Keratinocyte (primary cell): ENCODE results near the gene MYH6. TPM values are rescaled to one million over a fixed set of nuclear protein-coding genes. Genes with fewer than 3 reads are reported as not detected.
"Not testable (repeated sequence)": the region's sequence is repeated elsewhere in the genome, so short reads cannot be mapped to it uniquely, and the experiment has no call there.

Source experiments
- DNase-seq: peaks from one replicate; pipeline ENCODE4 v3.0.0-alpha.2; 2011; ENCODE audit warnings: low read depth, missing footprints, low spot score
- FAIRE-seq: peaks from 2 replicates; lab custom pipeline; 2011; peaks lifted over from hg19 to GRCh38; lab: Jason Lieb, UNC
- H2AFZ ChIP-seq: 2 replicates; pipeline ENCODE4 v1.6.0; 2012; ENCODE audit warnings: low read length, control low read depth, inconsistent platforms; ENCODE audit not compliant: control insufficient read depth
- H3K27ac ChIP-seq: 2 replicates; pipeline ENCODE4 v1.5.1; 2011; ENCODE audit warnings: low read length; ENCODE audit not compliant: control insufficient read depth, insufficient read depth
- H3K27me3 ChIP-seq: 3 replicates; pipeline ENCODE4 v1.6.0; 2011; ENCODE audit warnings: low read length; ENCODE audit not compliant: control insufficient read depth, insufficient read depth; ENCODE audit errors: extremely low read depth
- H3K36me3 ChIP-seq, 2 experiments: 2 replicates in 1 of 2; 3 replicates in 1 of 2; pipeline ENCODE4 v1.5.1; 2011; ENCODE audit warnings: low read length in 2 of 2, mild to moderate bottlenecking in 1 of 2; ENCODE audit not compliant: control insufficient read depth in 2 of 2, insufficient read depth in 2 of 2; ENCODE audit errors: extremely low read depth in 1 of 2
- H3K4me1 ChIP-seq: 3 replicates; pipeline ENCODE4 v1.5.1; 2011; ENCODE audit warnings: low read length; ENCODE audit not compliant: control insufficient read depth, insufficient read depth; ENCODE audit errors: extremely low read depth
- H3K4me2 ChIP-seq: 3 replicates; pipeline ENCODE4 v1.6.0; 2011; ENCODE audit warnings: low read depth, low read length; ENCODE audit not compliant: control insufficient read depth, insufficient read depth; ENCODE audit errors: extremely low read depth
- H3K4me3 ChIP-seq, 3 experiments: fragments of 200-600 bp in 1 of 3; sonication (generic) in 1 of 3; 2 replicates in 2 of 3; 3 replicates in 1 of 3; pipeline ENCODE4 v1.5.1; 2011 to 2016; ENCODE audit warnings: low read length in 3 of 3, mild to moderate bottlenecking in 3 of 3, control low read depth in 2 of 3, inconsistent platforms in 1 of 3, low read depth in 1 of 3, mixed read lengths in 1 of 3, mixed run types in 1 of 3, moderate library complexity in 1 of 3; ENCODE audit not compliant: control insufficient read depth in 2 of 3, insufficient read depth in 2 of 3; ENCODE audit errors: extremely low read depth in 1 of 3
- H3K79me2 ChIP-seq: 2 replicates; pipeline ENCODE4 v1.6.0; 2012; ENCODE audit warnings: low read length; ENCODE audit not compliant: control insufficient read depth, insufficient read depth
- H3K9ac ChIP-seq: 3 replicates; pipeline ENCODE4 v1.6.0; 2011; ENCODE audit warnings: low read length; ENCODE audit not compliant: control insufficient read depth, insufficient read depth; ENCODE audit errors: extremely low read depth
- H3K9me1 ChIP-seq: 3 replicates; pipeline ENCODE4 v1.6.0; 2011; ENCODE audit warnings: low read length; ENCODE audit not compliant: control insufficient read depth, insufficient read depth; ENCODE audit errors: extremely low read depth
- H3K9me3 ChIP-seq: 2 replicates; pipeline ENCODE4 v1.5.1; 2012; ENCODE audit warnings: low read depth, low read length; ENCODE audit not compliant: control insufficient read depth
- H4K20me1 ChIP-seq: 3 replicates; pipeline ENCODE4 v1.6.0; 2011; ENCODE audit warnings: low read length; ENCODE audit not compliant: control insufficient read depth, insufficient read depth; ENCODE audit errors: extremely low read depth
- CTCF ChIP-seq, 3 experiments: IDR thresholded peaks in 1 of 3; conservative IDR thresholded peaks in 1 of 3; optimal IDR thresholded peaks in 1 of 3; 2 replicates in 2 of 3; 3 replicates in 1 of 3; pipeline versions ENCODE3 to v1.5.1; 2011; ENCODE audit warnings: low read length in 3 of 3, mild to moderate bottlenecking in 3 of 3, moderate library complexity in 2 of 3, control low read depth in 1 of 3, inconsistent platforms in 1 of 3; ENCODE audit not compliant: insufficient read depth in 2 of 3; ENCODE audit errors: extremely low read depth in 1 of 3
- EZH2 ChIP-seq: IDR thresholded peaks from one replicate; pipeline ENCODE4 v1.6.1; 2012; ENCODE audit warnings: inconsistent platforms, mild to moderate bottlenecking, low read length, moderate library complexity
- dilution Hi-C: fragments of 300-500 bp; cut with MboI; formaldehyde crosslinking; loops from one replicate; pipeline ENCODE4 v1.7.0; 2020; ENCODE audit warnings: low sequenced_read_pairs; ENCODE audit not compliant: extremely low pct_ligation_motif_present
- polyA plus RNA-seq, 5 experiments: library from polyadenylated mRNA; depleted of rRNA in 3 of 5; stranded (reverse) in 3 of 5; stranded (forward) in 1 of 5; unstranded in 1 of 5; fragments of >200 nt; gene quantifications; 1 replicate in 1 of 5; 2 replicates in 3 of 5; 3 replicates in 1 of 5; pipeline versions ENCODE4 v1.2.1 to v1.2.3, GENCODE V29; 2011 to 2012; ENCODE audit warnings: missing spikeins in 2 of 5, low read depth in 1 of 5, low replicate concordance in 1 of 5

Gene MYH6
- polyA plus RNA-seq, 1 donor (not counting 4 experiments of a cell fraction or from before 2014, with no cell fraction given) = not detected

DNA sequence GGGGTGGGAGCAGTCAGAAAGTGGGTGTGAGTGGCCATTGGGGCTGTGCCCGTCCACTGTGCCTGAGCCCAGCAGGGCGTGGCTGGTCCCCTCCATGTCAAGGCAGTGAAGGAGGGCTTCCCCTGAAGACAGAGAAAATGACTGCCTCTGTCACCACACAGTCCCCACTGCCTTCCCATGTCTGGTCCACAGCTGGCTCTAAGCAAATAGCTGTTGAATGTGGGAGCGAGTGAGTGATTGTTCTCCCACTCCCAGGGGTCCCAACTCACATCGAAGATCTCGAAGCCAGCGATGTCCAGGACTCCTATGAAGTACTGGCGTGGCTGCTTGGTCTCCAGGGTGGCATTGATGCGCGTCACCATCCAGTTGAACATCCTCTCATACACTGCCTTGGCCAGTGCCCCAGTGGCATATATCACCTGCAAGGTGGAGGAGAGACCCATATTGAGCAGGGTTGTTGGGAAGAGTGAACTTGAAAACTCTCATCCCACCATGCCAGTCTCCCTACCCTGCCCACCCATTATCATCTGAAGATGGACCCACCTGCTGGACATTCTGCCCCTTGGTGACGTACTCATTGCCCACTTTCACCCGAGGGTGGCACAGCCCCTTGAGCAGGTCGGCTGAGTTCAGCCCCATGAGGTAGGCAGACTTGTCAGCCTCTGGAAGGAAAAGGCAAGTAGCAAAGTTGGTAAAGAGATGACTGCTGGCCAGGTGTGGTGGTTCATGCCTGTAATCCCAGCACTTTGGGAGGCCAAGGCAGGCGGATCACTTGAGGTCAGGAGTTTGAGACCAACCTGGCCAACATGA lies 20.8 kb upstream of the MYH6 start:
- dilution Hi-C loops = no loop called here

GRCh38 chr14:23425798-23426197 lies 17.7 kb upstream of the MYH6 start:
- H4K20me1 ChIP-seq, FAIRE-seq, H3K4me3 ChIP-seq, H3K9me3 ChIP-seq, H3K27ac ChIP-seq, H3K9ac ChIP-seq, DNase-seq, H3K9me1 ChIP-seq, H3K79me2 ChIP-seq, H2AFZ ChIP-seq, H3K27me3 ChIP-seq, H3K4me2 ChIP-seq, H3K36me3 ChIP-seq, dilution Hi-C loops, H3K4me1 ChIP-seq: not testable (repeated sequence)

More for the DNA sequence above, 20.8 kb upstream of the MYH6 start:
- TF ChIP-seq CTCF (optimal IDR thresholded peaks at IDR 0.05 in 1 of 3, IDR thresholded peaks at IDR 0.05 in 1 of 3, conservative IDR thresholded peaks at IDR 0.05 in 1 of 3; ENCODE audit: extremely low read depth in 1 of 3, insufficient read depth in 2 of 3, low read length in 3 of 3) (no peak), EZH2 (no peak)
- Histone ChIP-seq H3K4me3 (no peak overlapping the region), H3K9me3 (no peaks in the 10 kb centered on the region), H3K9ac (no peak overlapping the region), H4K20me1 (no peaks in the 10 kb centered on the region), H3K27ac (no peak overlapping the region), H2AFZ (no peak overlapping the region), H3K27me3 (peaks cover 2% of the 10 kb centered on the region), H3K4me2 (no peak overlapping the region), H3K9me1 (no peaks in the 10 kb centered on the region), H3K4me1 (no peaks in the 10 kb centered on the region), H3K79me2 (no peaks in the 10 kb centered on the region), H3K36me3 (no peaks in the 10 kb centered on the region)
- DNase-seq (no peak), FAIRE-seq (no peak)
